ENCODE results near the gene KHSRP. TPM values are rescaled to one million over a fixed set of nuclear protein-coding genes. Genes with fewer than 3 reads are reported as not detected.

The KHSRP gene
- total and polyA plus RNA-seq, 2 donors (not counting 1 experiment from before 2014, with no cell fraction given) = 79.6 to 205 TPM

GRCh38 chr19:6433165-6433564 lies 8.6 kb upstream of the KHSRP start:
- ChIA-PET CTCF (no interaction called here), POLR2A (no interaction called here)
- intact Hi-C loops (cut with micrococcal nuclease) = no loop called here
- Histone ChIP-seq H3K36me3 (replicated peaks in 1 of 2; ENCODE audit: control extremely low read depth in 1 of 2, control insufficient read depth in 1 of 2, extremely low read depth in 1 of 2, insufficient read depth in 2 of 2, low read length in 1 of 2) (no peaks in the 10 kb centered on the region), H3K27ac (ENCODE audit: low read length in 2 of 2) (no peak overlapping the region), H3K79me2 (ENCODE audit: control insufficient read depth, insufficient read depth, low read length) (no peaks in the 10 kb centered on the region), H4K20me1 (ENCODE audit: control insufficient read depth, insufficient read depth, low read length, poor library complexity, severe bottlenecking) (no peaks in the 10 kb centered on the region), H3K4me2 (replicated peaks; ENCODE audit: low read depth, low read length, poor library complexity, severe bottlenecking) (no peak overlapping the region), H3K4me3 (ENCODE audit: control extremely low read depth in 1 of 5, extremely low read depth in 1 of 5, insufficient read depth in 1 of 5, low read depth in 2 of 5, low read length in 4 of 5) (no peak overlapping the region), H3K27me3 (replicated peaks in 1 of 4; ENCODE audit: control extremely low read depth in 1 of 4, control insufficient read depth in 3 of 4, insufficient read depth in 4 of 4, low read length in 3 of 4) (no peaks in the 10 kb centered on the region), H3K4me1 (ENCODE audit: control insufficient read depth in 2 of 2, insufficient read depth in 2 of 2, low read length in 2 of 2) (peaks cover 0 to 5% of the 10 kb centered on the region in 2 donors), H2AFZ (ENCODE audit: insufficient read depth, low read depth, low read length, poor library complexity, severe bottlenecking) (no peak overlapping the region), H3K9me3 (ENCODE audit: control extremely low read depth in 1 of 3, control insufficient read depth in 2 of 3, insufficient read depth in 1 of 3, low read length in 2 of 3) (peaks cover 0 to 6% (median 0%) of the 10 kb centered on the region in 3 donors), H3K9ac (ENCODE audit: low read length) (no peak overlapping the region)
- TF ChIP-seq CTCF (IDR thresholded peaks at IDR 0.05) (no peak), EZH2 (IDR thresholded peaks at IDR 0.05; ENCODE audit: borderline replicate concordance, insufficient read depth, low read depth, low read length, poor library complexity, severe bottlenecking) (no peak)
- DNase-seq (no peak), ATAC-seq (ENCODE audit: low read depth) (no peak)
- 91% methylated on average over 7 of the region's 11 CpGs for WGBS (ENCODE audit: insufficient coverage)
- Mint-ChIP-seq H3K27me3 (no peaks in the 10 kb centered on the region), H3K27ac (no peak overlapping the region), H3K4me3 (no peak overlapping the region), H3K9me3 (ENCODE audit: insufficient read depth) (no peaks in the 10 kb centered on the region), H3K4me1 (no peaks in the 10 kb centered on the region)

GRCh38 chr19:6431891-6432290 lies 7.3 kb upstream of the KHSRP start:
- no peaks in the 10 kb centered on the region for H3K27me3 ChIP-seq (replicated peaks in 1 of 4; ENCODE audit: control extremely low read depth in 1 of 4, control insufficient read depth in 3 of 4, insufficient read depth in 4 of 4, low read length in 3 of 4)
- intact Hi-C loops (cut with micrococcal nuclease) = no loop called here
- H3K79me2 ChIP-seq (ENCODE audit: control insufficient read depth, insufficient read depth, low read length) = no peaks in the 10 kb centered on the region
- no peaks in the 10 kb centered on the region for H3K4me1 Mint-ChIP-seq
- TF ChIP-seq EZH2 (IDR thresholded peaks at IDR 0.05; ENCODE audit: borderline replicate concordance, insufficient read depth, low read depth, low read length, poor library complexity, severe bottlenecking) (no peak), CTCF (IDR thresholded peaks at IDR 0.05) (no peak)
- no peaks in the 10 kb centered on the region for H3K27me3 Mint-ChIP-seq
- H3K9me3 ChIP-seq (ENCODE audit: control extremely low read depth in 1 of 3, control insufficient read depth in 2 of 3, insufficient read depth in 1 of 3, low read length in 2 of 3) = peaks cover 0 to 6% (median 0%) of the 10 kb centered on the region in 3 donors
- H3K9me3 Mint-ChIP-seq (ENCODE audit: insufficient read depth) = no peaks in the 10 kb centered on the region
- H3K9ac ChIP-seq (ENCODE audit: low read length) = no peak overlapping the region
- no peak overlapping the region for H3K4me2 ChIP-seq (replicated peaks; ENCODE audit: low read depth, low read length, poor library complexity, severe bottlenecking)
- DNase-seq = no peak
- no peak overlapping the region for H3K4me3 Mint-ChIP-seq
- no peak overlapping the region for H3K27ac ChIP-seq (ENCODE audit: low read length in 2 of 2)
- no peak for ATAC-seq (ENCODE audit: low read depth)
- POLR2A ChIA-PET = no interaction called here
- CTCF ChIA-PET = interaction anchor here (0.7 kb wide), 1 partner anchor 176 kb away, joined by 3 read pairs; no protein-coding TSS in a partner anchor
- H2AFZ ChIP-seq (ENCODE audit: insufficient read depth, low read depth, low read length, poor library complexity, severe bottlenecking) = no peak overlapping the region
- peaks cover 0 to 5% of the 10 kb centered on the region in 2 donors for H3K4me1 ChIP-seq (ENCODE audit: control insufficient read depth in 2 of 2, insufficient read depth in 2 of 2, low read length in 2 of 2)
- 97% methylated on average over 11 of the region's 11 CpGs for WGBS (ENCODE audit: insufficient coverage)
- no peaks in the 10 kb centered on the region for H3K36me3 ChIP-seq (replicated peaks in 1 of 2; ENCODE audit: control extremely low read depth in 1 of 2, control insufficient read depth in 1 of 2, extremely low read depth in 1 of 2, insufficient read depth in 2 of 2, low read length in 1 of 2)
- no peak overlapping the region for H3K4me3 ChIP-seq (ENCODE audit: control extremely low read depth in 1 of 5, extremely low read depth in 1 of 5, insufficient read depth in 1 of 5, low read depth in 2 of 5, low read length in 4 of 5)
- H3K27ac Mint-ChIP-seq = no peak overlapping the region
- H4K20me1 ChIP-seq (ENCODE audit: control insufficient read depth, insufficient read depth, low read length, poor library complexity, severe bottlenecking) = no peaks in the 10 kb centered on the region
